GM23338 (cell line): ENCODE results near the gene CFAP100. TPM values are rescaled to one million over a fixed set of nuclear protein-coding genes. Genes with fewer than 3 reads are reported as not detected.

Experiments
- ATAC-seq: fragments of 200-7000 bp; cut with Tn5 transposase; 3 replicates; pipeline ENCODE4 v1.9.1; 2020
- DNase-seq: peaks from one replicate; pipeline ENCODE4 v3.0.0-alpha.2; 2015; ENCODE audit warnings: low spot score
- H2AFZ ChIP-seq: fragments of 200-600 bp; sonication (generic); 2 replicates; pipeline ENCODE4 v1.8.0; 2016; ENCODE audit warnings: antibody characterized with exemption, mild to moderate bottlenecking, moderate library complexity
- H3F3A ChIP-seq: fragments of 200-600 bp; sonication (generic); replicated peaks from 2 replicates; pipeline ENCODE4 v1.8.0; 2017; ENCODE audit warnings: antibody characterized with exemption, mixed run types, low read depth
- H3K27ac ChIP-seq: fragments of 200-600 bp; sonication (generic); 2 replicates; pipeline ENCODE4 v1.6.1; 2016; ENCODE audit warnings: low read depth
- H3K27me3 ChIP-seq: fragments of 200-600 bp; sonication (generic); 2 replicates; pipeline ENCODE4 v1.8.0; 2016; ENCODE audit warnings: mild to moderate bottlenecking, mixed run types, moderate library complexity; ENCODE audit not compliant: insufficient read depth
- H3K36me3 ChIP-seq: fragments of 200-600 bp; sonication (generic); 2 replicates; pipeline ENCODE4 v1.8.0; 2016; ENCODE audit warnings: mild to moderate bottlenecking; ENCODE audit not compliant: insufficient read depth
- H3K4me1 ChIP-seq: fragments of 200-600 bp; sonication (generic); 2 replicates; pipeline ENCODE4 v1.8.0; 2016; ENCODE audit warnings: mild to moderate bottlenecking, moderate library complexity; ENCODE audit not compliant: insufficient read depth
- H3K4me2 ChIP-seq: fragments of 200-600 bp; sonication (generic); 2 replicates; pipeline ENCODE4 v1.7.1; 2017; ENCODE audit warnings: mixed run types
- H3K4me3 ChIP-seq: fragments of 200-600 bp; sonication (generic); 2 replicates; pipeline ENCODE4 v1.6.1; 2016; ENCODE audit warnings: mixed run types
- H3K79me2 ChIP-seq: fragments of 200-600 bp; sonication (generic); replicated peaks from 2 replicates; pipeline ENCODE4 v1.8.0; 2017; ENCODE audit warnings: mild to moderate bottlenecking; ENCODE audit not compliant: insufficient read depth
- H3K9me2 ChIP-seq: fragments of 200-600 bp; sonication (generic); 2 replicates; pipeline ENCODE4 v1.8.0; 2017; ENCODE audit not compliant: insufficient read depth
- H4K20me1 ChIP-seq: fragments of 200-600 bp; sonication (generic); replicated peaks from 2 replicates; pipeline ENCODE4 v1.8.0; 2017; ENCODE audit warnings: mild to moderate bottlenecking; ENCODE audit not compliant: insufficient read depth
- H3K27ac Mint-ChIP-seq: 2 replicates; pipeline ENCODE4 v1.8.0; 2020; ENCODE audit warnings: inconsistent platforms, mild to moderate bottlenecking, moderate library complexity, mixed read lengths
- H3K27me3 Mint-ChIP-seq: 3 replicates; pipeline ENCODE4 v1.8.0; 2022; ENCODE audit warnings: low read depth, mild to moderate bottlenecking, moderate library complexity, mixed read lengths, inconsistent platforms; ENCODE audit not compliant: insufficient read depth, poor library complexity
- H3K36me3 Mint-ChIP-seq: 3 replicates; pipeline ENCODE4 v1.8.0; 2021; ENCODE audit warnings: low read depth, mild to moderate bottlenecking, inconsistent platforms, moderate library complexity, mixed read lengths
- H3K4me1 Mint-ChIP-seq: 3 replicates; pipeline ENCODE4 v1.8.0; 2020; ENCODE audit warnings: mild to moderate bottlenecking, inconsistent platforms, mixed read lengths
- H3K4me3 Mint-ChIP-seq: 3 replicates; pipeline ENCODE4 v1.8.0; 2021; ENCODE audit warnings: moderate library complexity, mild to moderate bottlenecking, inconsistent platforms, mixed read lengths
- H3K9me3 Mint-ChIP-seq: 3 replicates; pipeline ENCODE4 v1.8.0; 2020; ENCODE audit warnings: moderate library complexity, mild to moderate bottlenecking, inconsistent platforms, mixed read lengths
- CREB1 ChIP-seq: fragments of 250-450 bp; sonication (Bioruptor Pico); IDR thresholded peaks from 2 replicates; pipeline ENCODE4 v1.5.0; 2020; ENCODE audit warnings: low read depth, mild to moderate bottlenecking, moderate library complexity
- CTCF ChIP-seq, 2 experiments: fragments of 200-600 bp in 1 of 2; sonication (generic) in 1 of 2; conservative IDR thresholded peaks; 2 replicates each; pipeline versions ENCODE4 v1.5.1 to v1.6.1; 2016 to 2017; ENCODE audit warnings: antibody characterized with exemption in 2 of 2, low read depth in 2 of 2, mild to moderate bottlenecking in 2 of 2, moderate library complexity in 1 of 2
- ETS1 ChIP-seq: IDR thresholded peaks from 2 replicates; pipeline ENCODE4 v1.6.1; 2016; ENCODE audit warnings: antibody characterized with exemption
- EZH2 ChIP-seq: fragments of 200-600 bp; sonication (generic); IDR thresholded peaks from one replicate; pipeline ENCODE4 v1.8.0; 2017; ENCODE audit warnings: antibody characterized with exemption, mild to moderate bottlenecking, low read depth; ENCODE audit not compliant: unreplicated experiment
- EZH2phosphoT487 ChIP-seq: fragments of 200-600 bp; sonication (generic); IDR thresholded peaks from one replicate; pipeline ENCODE4 v1.8.1; 2018; ENCODE audit warnings: antibody characterized with exemption; ENCODE audit not compliant: unreplicated experiment
- JUNB ChIP-seq: IDR thresholded peaks from one replicate; pipeline ENCODE4 v1.6.1; 2016; ENCODE audit warnings: antibody characterized with exemption; ENCODE audit not compliant: unreplicated experiment
- NANOG ChIP-seq: IDR thresholded peaks from 2 replicates; pipeline ENCODE4 v1.6.1; 2016; ENCODE audit warnings: antibody characterized with exemption, borderline replicate concordance
- POLR2AphosphoS5 ChIP-seq: IDR thresholded peaks from 2 replicates; pipeline ENCODE4 v1.6.1; 2016; ENCODE audit warnings: antibody characterized with exemption, low read depth
- REST ChIP-seq: IDR thresholded peaks from one replicate; pipeline ENCODE4 v1.6.1; 2018; ENCODE audit warnings: antibody characterized with exemption; ENCODE audit not compliant: unreplicated experiment
- STAT1 ChIP-seq: IDR thresholded peaks from one replicate; pipeline ENCODE4 v1.6.1; 2016; ENCODE audit warnings: antibody characterized with exemption; ENCODE audit not compliant: unreplicated experiment
- ZNF114 ChIP-seq: fragments of 250-450 bp; sonication (Bioruptor Pico); IDR thresholded peaks from 2 replicates; pipeline ENCODE4 v1.5.0; 2020; ENCODE audit warnings: mild to moderate bottlenecking, moderate library complexity
- ZNF331 ChIP-seq: fragments of 250-450 bp; sonication (Bioruptor Pico); IDR thresholded peaks from 2 replicates; pipeline ENCODE4 v1.5.0; 2020; ENCODE audit warnings: low read depth, mild to moderate bottlenecking, moderate library complexity
- polyA plus RNA-seq: library from polyadenylated mRNA; unstranded; fragments of >200 nt; fragmentation: Nextera tagmentation; extraction: Ambion mirVana; gene quantifications from 2 replicates; pipeline ENCODE4 v1.2.1, GENCODE V29; 2016
- total RNA-seq: library from RNA; depleted of rRNA; stranded (reverse); fragments of >200 nt; shearing (Covaris generic); gene quantifications from 2 replicates; pipeline ENCODE4 v1.2.3, GENCODE V29; 2014

Gene CFAP100
- total and polyA plus RNA-seq, 2 experiments from 2014 or later = 0.07 TPM; not detected in 1

GRCh38 chr3:126353694-126354321 lies 40.9 kb upstream of the CFAP100 start:
- no peak for TF ChIP-seq NANOG
- no peak for TF ChIP-seq ZNF114 (CRISPR knock-in tag)
- no peak for TF ChIP-seq CREB1 (CRISPR knock-in tag)
- TF ChIP-seq CTCF (conservative IDR thresholded peaks at IDR 0.05; ENCODE audit: low read depth in 2 of 2) = no peak
- no peak for TF ChIP-seq REST
- no peak for TF ChIP-seq ETS1
- no peak for TF ChIP-seq POLR2AphosphoS5
- TF ChIP-seq STAT1 = no peak
- no peaks in the 10 kb centered on the region; the same call in 1 of the 2 replicates for H4K20me1 ChIP-seq
- Mint-ChIP-seq H3K36me3 (peaks cover 16% of the 10 kb centered on the region), H3K9me3 (no peaks in the 10 kb centered on the region), H3K27me3 (peaks cover 17% of the 10 kb centered on the region), H3K4me3 (no peak overlapping the region), H3K4me1 (peaks cover 17% of the 10 kb centered on the region), H3K27ac (no peak overlapping the region)
- peaks cover 10% of the 10 kb centered on the region for H3K27me3 ChIP-seq
- H3F3A ChIP-seq = peaks cover 5% of the 10 kb centered on the region; the same call in 1 of the 2 replicates
- H3K79me2 ChIP-seq = no peaks in the 10 kb centered on the region
- H3K27ac ChIP-seq = no peak overlapping the region
- H2AFZ ChIP-seq = no peak overlapping the region
- H3K9me2 ChIP-seq = no peaks in the 10 kb centered on the region
- H3K4me3 ChIP-seq = no peak overlapping the region
- no peak overlapping the region for H3K4me2 ChIP-seq
- ATAC-seq = no peak
- H3K36me3 ChIP-seq = no peaks in the 10 kb centered on the region
- DNase-seq = no peak
- H3K4me1 ChIP-seq = peaks cover 16% of the 10 kb centered on the region

GRCh38 chr3:126354776-126355175 lies 39.9 kb upstream of the CFAP100 start:
- Histone ChIP-seq H3K9me2 (no peaks in the 10 kb centered on the region), H3K36me3 (no peaks in the 10 kb centered on the region; the same call in 1 of the 2 replicates), H3K4me3 (no peak overlapping the region), H2AFZ (no peak overlapping the region), H3K27me3 (peaks cover 20% of the 10 kb centered on the region), H4K20me1 (no peaks in the 10 kb centered on the region), H3K27ac (no peak overlapping the region), H3K79me2 (no peaks in the 10 kb centered on the region), H3K4me1 (peaks cover 16% of the 10 kb centered on the region), H3K4me2 (peak overlapping the region; percentile 88; the same call in 1 of the 2 replicates), H3F3A (peaks cover 5% of the 10 kb centered on the region; the same call in 1 of the 2 replicates)
- no peak for DNase-seq
- Mint-ChIP-seq H3K36me3 (peaks cover 16% of the 10 kb centered on the region), H3K9me3 (no peaks in the 10 kb centered on the region), H3K4me1 (peaks cover 18% of the 10 kb centered on the region), H3K4me3 (no peak overlapping the region), H3K27ac (no peak overlapping the region), H3K27me3 (peaks cover 24% of the 10 kb centered on the region)
- no peak for ATAC-seq
- TF ChIP-seq CREB1 (CRISPR knock-in tag) = no peak
- no peak for TF ChIP-seq POLR2AphosphoS5
- no peak for TF ChIP-seq ZNF331 (CRISPR knock-in tag)
- no peak for TF ChIP-seq ETS1
- no peak for TF ChIP-seq JUNB
- no peak for TF ChIP-seq ZNF114 (CRISPR knock-in tag)
- no peak for TF ChIP-seq EZH2
- TF ChIP-seq EZH2phosphoT487 = no peak
